H9 (cell line): Measurements from ENCODE around the gene MAN1B1. TPM values are rescaled to one million over a fixed set of nuclear protein-coding genes. Genes with fewer than 3 reads are reported as not detected.
A peak's percentile ranks its signal among the peaks of the same experiment; 100 is the strongest.

ENCODE experiments used
- DNase-seq: peaks from one replicate; pipeline ENCODE4 v3.0.0-alpha.2; 2017
- H2AFZ ChIP-seq: one replicate; pipeline ENCODE4 v1.6.1; 2013; ENCODE audit warnings: mild to moderate bottlenecking, low read length, control low read depth, moderate library complexity
- H2AK5ac ChIP-seq: 2 replicates; pipeline ENCODE4 v1.6.1; 2013; ENCODE audit warnings: low read length, control low read depth, mixed read lengths; ENCODE audit not compliant: insufficient read length
- H2BK120ac ChIP-seq: one replicate; pipeline ENCODE4 v1.6.1; 2013; ENCODE audit warnings: low read depth, mild to moderate bottlenecking, low read length, control low read depth, inconsistent platforms; ENCODE audit not compliant: poor library complexity, severe bottlenecking
- H2BK12ac ChIP-seq: 2 replicates; pipeline ENCODE4 v1.6.1; 2013; ENCODE audit warnings: low read length, control low read depth, mixed read lengths, low read depth; ENCODE audit not compliant: insufficient read length
- H2BK15ac ChIP-seq: 2 replicates; pipeline ENCODE4 v1.6.1; 2013; ENCODE audit warnings: low read depth, low read length, control low read depth
- H2BK20ac ChIP-seq: one replicate; pipeline ENCODE4 v1.6.1; 2013; ENCODE audit warnings: low read depth, mild to moderate bottlenecking, low read length, control low read depth, inconsistent platforms; ENCODE audit not compliant: poor library complexity, severe bottlenecking
- H2BK5ac ChIP-seq: 2 replicates; pipeline ENCODE4 v1.6.1; 2013; ENCODE audit warnings: low read length, control low read depth, mixed read lengths; ENCODE audit not compliant: insufficient read length
- H3K14ac ChIP-seq: 2 replicates; pipeline ENCODE4 v1.6.1; 2013; ENCODE audit warnings: low read length, control low read depth; ENCODE audit not compliant: insufficient read depth
- H3K18ac ChIP-seq: 2 replicates; pipeline ENCODE4 v1.6.1; 2013; ENCODE audit warnings: low read depth, mild to moderate bottlenecking, mixed read lengths, low read length, control low read depth; ENCODE audit not compliant: insufficient read length
- H3K23ac ChIP-seq: 2 replicates; pipeline ENCODE4 v1.6.1; 2013; ENCODE audit warnings: low read length, control low read depth, mixed read lengths, low read depth; ENCODE audit not compliant: insufficient read length
- H3K23me2 ChIP-seq: 2 replicates; pipeline ENCODE4 v1.6.1; 2013; ENCODE audit warnings: low read depth, mild to moderate bottlenecking, mixed read lengths, low read length, control low read depth; ENCODE audit not compliant: insufficient read length, poor library complexity, severe bottlenecking
- H3K27ac ChIP-seq: 2 replicates; pipeline ENCODE4 v1.5.1; 2013; ENCODE audit warnings: low read length, control low read depth, mixed read lengths, low read depth; ENCODE audit not compliant: insufficient read length
- H3K27me3 ChIP-seq: 2 replicates; pipeline ENCODE4 v1.6.1; 2013; ENCODE audit warnings: low read length, control low read depth, inconsistent platforms; ENCODE audit not compliant: insufficient read depth
- H3K4ac ChIP-seq: 2 replicates; pipeline ENCODE4 v1.6.1; 2013; ENCODE audit warnings: low read depth, mild to moderate bottlenecking, control low read depth, inconsistent platforms, low read length, moderate library complexity
- H3K4me1 ChIP-seq: 2 replicates; pipeline ENCODE4 v1.6.1; 2013; ENCODE audit warnings: low read length, control low read depth, inconsistent platforms; ENCODE audit not compliant: insufficient read depth
- H3K4me2 ChIP-seq: 2 replicates; pipeline ENCODE4 v1.6.1; 2013; ENCODE audit warnings: low read length, control low read depth, mixed read lengths; ENCODE audit not compliant: insufficient read length, insufficient read depth
- H3K56ac ChIP-seq: 2 replicates; pipeline ENCODE4 v1.6.1; 2013; ENCODE audit warnings: low read depth, mild to moderate bottlenecking, mixed read lengths, low read length, control low read depth; ENCODE audit not compliant: insufficient read length
- H3K79me1 ChIP-seq: 2 replicates; pipeline ENCODE4 v1.6.1; 2013; ENCODE audit warnings: low read depth, mild to moderate bottlenecking, moderate library complexity, low read length, control low read depth, inconsistent platforms; ENCODE audit not compliant: insufficient read depth, poor library complexity, severe bottlenecking
- H3K79me2 ChIP-seq: 2 replicates; pipeline ENCODE4 v1.6.1; 2013; ENCODE audit warnings: low read length, control low read depth, inconsistent platforms; ENCODE audit not compliant: insufficient read depth
- H3K9ac ChIP-seq: 2 replicates; pipeline ENCODE4 v1.6.1; 2013; ENCODE audit warnings: low read length, control low read depth, mixed read lengths; ENCODE audit not compliant: insufficient read length; ENCODE audit errors: extremely low read depth
- H3K9me3 ChIP-seq: one replicate; pipeline ENCODE4 v1.6.1; 2013; ENCODE audit warnings: low read depth, low read length, inconsistent platforms; ENCODE audit not compliant: control insufficient read depth
- H3T11ph ChIP-seq: one replicate; pipeline ENCODE4 v1.6.1; 2013; ENCODE audit warnings: mild to moderate bottlenecking, low read length, control low read depth, inconsistent platforms
- H4K20me1 ChIP-seq: one replicate; pipeline ENCODE4 v1.6.1; 2013; ENCODE audit not compliant: control insufficient read depth, insufficient read length, insufficient read depth
- H4K5ac ChIP-seq: 2 replicates; pipeline ENCODE4 v1.6.1; 2013; ENCODE audit warnings: low read depth, mild to moderate bottlenecking, mixed read lengths, low read length, control low read depth; ENCODE audit not compliant: insufficient read length
- H4K8ac ChIP-seq: replicated peaks from 2 replicates; pipeline ENCODE4 v1.6.1; 2013; ENCODE audit warnings: low read length, control low read depth, mixed read lengths, low read depth; ENCODE audit not compliant: insufficient read length
- H4K91ac ChIP-seq: 2 replicates; pipeline ENCODE4 v1.6.1; 2013; ENCODE audit warnings: low read depth, mild to moderate bottlenecking, moderate library complexity, mixed read lengths, low read length, control low read depth; ENCODE audit not compliant: insufficient read length
- H3K27ac Mint-ChIP-seq, 3 experiments: 2 replicates in 2 of 3; 3 replicates in 1 of 3; pipeline ENCODE4 v1.8.0; 2020 to 2021; ENCODE audit warnings: mixed read lengths in 3 of 3, mild to moderate bottlenecking in 1 of 3, moderate library complexity in 1 of 3
- H3K27me3 Mint-ChIP-seq: 2 replicates; pipeline ENCODE4 v1.8.0; 2021; ENCODE audit warnings: low read depth, mild to moderate bottlenecking, moderate library complexity, mixed read lengths
- H3K36me3 Mint-ChIP-seq, 3 experiments: 2 replicates in 2 of 3; 3 replicates in 1 of 3; pipeline ENCODE4 v1.8.0; 2020 to 2021; ENCODE audit warnings: low read depth in 3 of 3, mixed read lengths in 3 of 3; ENCODE audit not compliant: insufficient read depth in 1 of 3
- H3K4me1 Mint-ChIP-seq, 2 experiments: 2 replicates each; pipeline ENCODE4 v1.8.0; 2020; ENCODE audit warnings: mixed read lengths in 2 of 2
- H3K4me3 Mint-ChIP-seq, 2 experiments: 2 replicates in 1 of 2; 3 replicates in 1 of 2; pipeline ENCODE4 v1.8.0; 2020 to 2021; ENCODE audit warnings: mild to moderate bottlenecking in 2 of 2, mixed read lengths in 2 of 2, moderate library complexity in 1 of 2
- H3K9me3 Mint-ChIP-seq, 2 experiments: 2 replicates in 1 of 2; 3 replicates in 1 of 2; pipeline ENCODE4 v1.8.0; 2020; ENCODE audit warnings: mild to moderate bottlenecking in 2 of 2, mixed read lengths in 2 of 2, moderate library complexity in 1 of 2
- CTCF ChIP-seq: fragments of 200-600 bp; sonication (generic); conservative IDR thresholded peaks from 3 replicates; pipeline ENCODE4 v1.8.0; 2021; ENCODE audit warnings: antibody characterized with exemption, mild to moderate bottlenecking
- WGBS: extraction: QIAGEN DNeasy Blood & Tissue Kit; methylation state at CpG from one replicate; pipeline ENCODE4 v1.1.7; 2013; ENCODE audit warnings: missing lambda C conversion rate, low lambda C conversion rate, mixed read lengths; ENCODE audit not compliant: insufficient read length; ENCODE audit errors: extremely low coverage; 5-methylcytosine and 5-hydroxymethylcytosine counted together
- total RNA-seq: library from RNA; stranded (reverse); gene quantifications from 2 replicates; pipeline ENCODE4 v1.2.1, GENCODE V29; 2021

Gene MAN1B1
- total RNA-seq, 1 experiment from 2014 or later: 34.9 TPM

- Mint-ChIP-seq H3K4me1 (peaks cover 0 to 11% of the 10 kb centered on the region in 2 experiments; a peak in 2 of 4 replicates), H3K27ac (0 out of 7 replicates have a peak overlapping the region, but pooled peaks of 1 of the 3 experiments have one; percentile 58), H3K9me3 (no peaks in the 10 kb centered on the region; a peak in 2 of 5 replicates), H3K36me3 (no peaks in the 10 kb centered on the region), H3K27me3 (peaks cover 37% of the 10 kb centered on the region), H3K4me3 (no peak overlapping the region; a peak in 1 of 5 replicates)
- no peak overlapping the region for H3K4ac ChIP-seq
- no peak overlapping the region for H3K9ac ChIP-seq
- no peak overlapping the region for H3K56ac ChIP-seq
- no peak overlapping the region for H4K5ac ChIP-seq
- no peak overlapping the region for H2AK5ac ChIP-seq
- no peaks in the 10 kb centered on the region for H3K79me1 ChIP-seq
- no peak overlapping the region for H4K8ac ChIP-seq
- H2BK20ac ChIP-seq: no peak overlapping the region
- H4K20me1 ChIP-seq: no peaks in the 10 kb centered on the region
- no peak overlapping the region for H2AFZ ChIP-seq
- no peak overlapping the region for H3K23ac ChIP-seq
- no CpG with 5 or more reads among the region's 34 CpGs for WGBS
- H3K14ac ChIP-seq: no peak overlapping the region
- H3K27ac ChIP-seq: no peak overlapping the region
- no peaks in the 10 kb centered on the region for H3K9me3 ChIP-seq
- H3K4me1 ChIP-seq: no peaks in the 10 kb centered on the region; the same call in 1 of the 2 replicates
- no peaks in the 10 kb centered on the region for H3K23me2 ChIP-seq
- no peak overlapping the region for H2BK120ac ChIP-seq
- H2BK12ac ChIP-seq: no peak overlapping the region
- H3T11ph ChIP-seq: no peak overlapping the region
- no peak overlapping the region for H2BK5ac ChIP-seq
- H3K79me2 ChIP-seq: no peaks in the 10 kb centered on the region
- no peak overlapping the region for H4K91ac ChIP-seq
- H2BK15ac ChIP-seq: no peak overlapping the region
- TF ChIP-seq CTCF: no peak
- peak; percentile 85 for DNase-seq
- peaks cover 5% of the 10 kb centered on the region; the same call in 1 of the 2 replicates for H3K27me3 ChIP-seq
- H3K18ac ChIP-seq: no peak overlapping the region
- H3K4me2 ChIP-seq: no peak overlapping the region
These were observed 64.1 kb downstream of the MAN1B1 start for GRCh38 chr9:137150617-137151457.
